Dendritic cell treated with granulocyte-macrophage colony-stimulating factor and Interleukin-4, amounts not matched to agents 40 ng/mL and 50 ng/mL, for 4 days (primary cell): ENCODE data around the gene KIAA0319L.

Experiments used
- H3K27ac Mint-ChIP-seq: one replicate; pipeline ENCODE4 v1.8.0; 2022; ENCODE audit warnings: mild to moderate bottlenecking, mixed read lengths
- H3K27me3 Mint-ChIP-seq: one replicate; pipeline ENCODE4 v1.8.0; 2022; ENCODE audit warnings: mild to moderate bottlenecking, mixed read lengths
- H3K36me3 Mint-ChIP-seq: one replicate; pipeline ENCODE4 v1.8.0; 2022; ENCODE audit warnings: low read depth, mixed read lengths
- H3K4me1 Mint-ChIP-seq: one replicate; pipeline ENCODE4 v1.8.0; 2022; ENCODE audit warnings: low read depth, mixed read lengths
- H3K4me3 Mint-ChIP-seq: one replicate; pipeline ENCODE4 v1.8.0; 2022; ENCODE audit warnings: mild to moderate bottlenecking, moderate library complexity, mixed read lengths
- H3K9me3 Mint-ChIP-seq: one replicate; pipeline ENCODE4 v1.8.0; 2022; ENCODE audit warnings: mixed read lengths
- intact Hi-C: fragments of 100-400 bp; cut with micrococcal nuclease; formaldehyde crosslinking; loops from one replicate; pipeline ENCODE4 v1.15.0; 2022

The KIAA0319L gene

GRCh38 chr1:35557118-35557610, at the start of gene KIAA0319L:
KIAA0319L (minus strand) TSS chr1:35557403; CDS start chr1:35554491, 2,912 bp downstream.
- peaks cover 55% of the 10 kb centered on the region for H3K36me3 Mint-ChIP-seq
- intact Hi-C loops, result no loop called here
- peak within 1 kb of the TSS; percentile 97 for H3K27ac Mint-ChIP-seq
- H3K4me3 Mint-ChIP-seq, result peak within 1 kb of the TSS; percentile 91
- no peaks in the 10 kb centered on the region for H3K9me3 Mint-ChIP-seq
- H3K4me1 Mint-ChIP-seq, result peaks cover 64% of the 10 kb centered on the region
- H3K27me3 Mint-ChIP-seq, result no peaks in the 10 kb centered on the region

GRCh38 chr1:35605867-35606182, 48.6 kb upstream of the KIAA0319L start:
- H3K36me3 Mint-ChIP-seq, result peaks cover 80% of the 10 kb centered on the region
- H3K27ac Mint-ChIP-seq, result no peak overlapping the region

GRCh38 chr1:35605071-35605866, 48.1 kb upstream of the KIAA0319L start:
- Mint-ChIP-seq H3K27me3 (no peaks in the 10 kb centered on the region), H3K4me1 (no peaks in the 10 kb centered on the region), H3K27ac (no peak overlapping the region), H3K9me3 (no peaks in the 10 kb centered on the region), H3K4me3 (no peak overlapping the region), H3K36me3 (peaks cover 75% of the 10 kb centered on the region)
- intact Hi-C loops, result no loop called here

More at GRCh38 chr1:35605867-35606182, 48.6 kb upstream of the KIAA0319L start:
- H3K27me3 Mint-ChIP-seq, result no peaks in the 10 kb centered on the region
- H3K4me1 Mint-ChIP-seq, result no peaks in the 10 kb centered on the region
- no peaks in the 10 kb centered on the region for H3K9me3 Mint-ChIP-seq
- intact Hi-C loops, result no loop called here
- no peak overlapping the region for H3K4me3 Mint-ChIP-seq

GRCh38 chr1:35603941-35604340, 46.7 kb upstream of the KIAA0319L start:
- Mint-ChIP-seq H3K9me3 (no peaks in the 10 kb centered on the region), H3K4me1 (no peaks in the 10 kb centered on the region), H3K27ac (no peak overlapping the region), H3K36me3 (peaks cover 74% of the 10 kb centered on the region), H3K27me3 (no peaks in the 10 kb centered on the region), H3K4me3 (no peak overlapping the region)
- intact Hi-C loops, result no loop called here

GRCh38 chr1:35603468-35603867, 46.3 kb upstream of the KIAA0319L start:
- Mint-ChIP-seq H3K4me3 (no peak overlapping the region), H3K27me3 (no peaks in the 10 kb centered on the region), H3K9me3 (no peaks in the 10 kb centered on the region), H3K36me3 (peaks cover 73% of the 10 kb centered on the region), H3K4me1 (no peaks in the 10 kb centered on the region), H3K27ac (no peak overlapping the region)
- intact Hi-C loops, result no loop called here

- H3K36me3 Mint-ChIP-seq, result peaks cover 54% of the 10 kb centered on the region
- intact Hi-C loops, result no loop called here
- H3K4me1 Mint-ChIP-seq, result no peaks in the 10 kb centered on the region
- H3K27me3 Mint-ChIP-seq, result no peaks in the 10 kb centered on the region
- H3K9me3 Mint-ChIP-seq, result no peaks in the 10 kb centered on the region
- H3K27ac Mint-ChIP-seq, result no peak overlapping the region
- no peak overlapping the region for H3K4me3 Mint-ChIP-seq
Observed at GRCh38 chr1:35600593-35600992, 43.4 kb upstream of the KIAA0319L start.

- H3K27ac Mint-ChIP-seq, result no peak overlapping the region
- no peaks in the 10 kb centered on the region for H3K9me3 Mint-ChIP-seq
- H3K36me3 Mint-ChIP-seq, result peaks cover 51% of the 10 kb centered on the region
- no peak overlapping the region for H3K4me3 Mint-ChIP-seq
- no peaks in the 10 kb centered on the region for H3K27me3 Mint-ChIP-seq
- intact Hi-C loops, result no loop called here
- no peaks in the 10 kb centered on the region for H3K4me1 Mint-ChIP-seq
Observed at GRCh38 chr1:35599411-35599810, 42.2 kb upstream of the KIAA0319L start.

GRCh38 chr1:35598895-35599294, 41.7 kb upstream of the KIAA0319L start:
- intact Hi-C loops, result no loop called here
- no peaks in the 10 kb centered on the region for H3K27me3 Mint-ChIP-seq
- no peak overlapping the region for H3K27ac Mint-ChIP-seq
- H3K36me3 Mint-ChIP-seq, result peaks cover 47% of the 10 kb centered on the region
- H3K9me3 Mint-ChIP-seq, result no peaks in the 10 kb centered on the region
- no peak overlapping the region for H3K4me3 Mint-ChIP-seq
- no peaks in the 10 kb centered on the region for H3K4me1 Mint-ChIP-seq

GRCh38 chr1:35597870-35598269, 40.7 kb upstream of the KIAA0319L start:
- Mint-ChIP-seq H3K9me3 (no peaks in the 10 kb centered on the region), H3K36me3 (peaks cover 37% of the 10 kb centered on the region), H3K4me3 (no peak overlapping the region), H3K27ac (no peak overlapping the region), H3K4me1 (peaks cover 7% of the 10 kb centered on the region), H3K27me3 (no peaks in the 10 kb centered on the region)
- intact Hi-C loops, result no loop called here

GRCh38 chr1:35595684-35596083, 38.5 kb upstream of the KIAA0319L start:
- Mint-ChIP-seq H3K27me3 (no peaks in the 10 kb centered on the region), H3K36me3 (peaks cover 38% of the 10 kb centered on the region), H3K4me3 (no peak overlapping the region), H3K9me3 (no peaks in the 10 kb centered on the region), H3K4me1 (peaks cover 10% of the 10 kb centered on the region), H3K27ac (no peak overlapping the region)
- intact Hi-C loops, result no loop called here

GRCh38 chr1:35594005-35594760, 37.0 kb upstream of the KIAA0319L start:
- Mint-ChIP-seq H3K9me3 (no peaks in the 10 kb centered on the region), H3K27ac (no peak overlapping the region), H3K4me3 (no peak overlapping the region), H3K4me1 (peaks cover 10% of the 10 kb centered on the region), H3K36me3 (peaks cover 35% of the 10 kb centered on the region), H3K27me3 (no peaks in the 10 kb centered on the region)
- intact Hi-C loops, result no loop called here

- peaks cover 10% of the 10 kb centered on the region for H3K4me1 Mint-ChIP-seq
- no peak overlapping the region for H3K4me3 Mint-ChIP-seq
- H3K9me3 Mint-ChIP-seq, result no peaks in the 10 kb centered on the region
- no peak overlapping the region for H3K27ac Mint-ChIP-seq
- intact Hi-C loops, result no loop called here
- peaks cover 31% of the 10 kb centered on the region for H3K36me3 Mint-ChIP-seq
- no peaks in the 10 kb centered on the region for H3K27me3 Mint-ChIP-seq
Observed at GRCh38 chr1:35592991-35593769, 36.0 kb upstream of the KIAA0319L start.

GRCh38 chr1:35591211-35591610, 34.0 kb upstream of the KIAA0319L start:
- peaks cover 10% of the 10 kb centered on the region for H3K4me1 Mint-ChIP-seq
- no peaks in the 10 kb centered on the region for H3K27me3 Mint-ChIP-seq
- H3K4me3 Mint-ChIP-seq, result no peak overlapping the region
- no peak overlapping the region for H3K27ac Mint-ChIP-seq
- peaks cover 29% of the 10 kb centered on the region for H3K36me3 Mint-ChIP-seq
- no peaks in the 10 kb centered on the region for H3K9me3 Mint-ChIP-seq
- intact Hi-C loops, result no loop called here
